B cell (primary cell): ENCODE results near the gene PLEKHG4B.

Experiments used
- EZH2 ChIP-seq: IDR thresholded peaks from 2 replicates; pipeline ENCODE4 v1.6.1; 2012; ENCODE audit warnings: borderline replicate concordance, low read depth, mild to moderate bottlenecking, moderate library complexity, low read length; ENCODE audit not compliant: insufficient read depth, poor library complexity, severe bottlenecking
- TF ChIP-seq, protein P1 (sequence below): fragments of 200-600 bp; IDR thresholded peaks from one replicate; pipeline ENCODE4 v1.8.0; 2022; ENCODE audit warnings: antibody characterized with exemption, mild to moderate bottlenecking

DNA sequence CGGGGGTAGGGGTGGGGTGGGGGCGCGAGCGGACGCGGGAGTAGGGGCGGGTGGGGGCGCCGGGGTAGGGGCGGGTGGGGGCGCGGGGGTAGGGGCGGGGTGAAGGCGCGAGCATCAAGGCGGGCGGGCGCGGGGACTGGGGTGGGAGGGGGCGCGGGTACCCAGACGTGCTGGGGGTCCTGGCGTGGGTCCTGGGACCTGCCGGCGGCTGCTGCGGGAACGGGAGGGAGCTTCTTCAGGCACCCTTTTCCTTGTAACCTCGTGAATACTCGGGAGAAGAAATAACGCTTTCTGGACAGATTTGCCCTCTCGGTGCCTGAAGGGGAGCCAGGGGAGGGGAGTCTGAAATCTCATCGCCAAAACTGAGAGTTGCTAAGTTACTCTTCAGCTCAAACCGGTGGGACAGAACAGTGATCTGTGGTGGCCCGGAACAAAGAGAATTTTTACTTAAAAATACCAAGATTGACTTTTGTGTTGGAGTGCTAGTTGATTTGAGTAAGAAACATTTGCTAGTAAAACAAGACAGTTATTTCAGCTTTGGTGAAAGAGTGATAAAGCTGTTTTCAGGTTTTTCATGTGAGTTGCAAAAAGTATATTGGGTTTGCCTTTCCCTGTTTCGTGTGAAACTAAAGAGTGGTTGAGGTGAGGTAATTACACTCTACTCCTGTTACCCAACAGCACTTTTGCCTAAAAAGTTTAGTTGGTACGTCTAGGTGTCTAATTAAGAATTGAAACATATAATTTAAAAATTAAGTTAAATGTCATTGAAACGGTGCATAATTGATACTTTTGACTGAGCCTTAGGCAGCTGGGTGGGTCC lies 643 bp downstream of the PLEKHG4B start:
- TF ChIP-seq, protein P1, sequence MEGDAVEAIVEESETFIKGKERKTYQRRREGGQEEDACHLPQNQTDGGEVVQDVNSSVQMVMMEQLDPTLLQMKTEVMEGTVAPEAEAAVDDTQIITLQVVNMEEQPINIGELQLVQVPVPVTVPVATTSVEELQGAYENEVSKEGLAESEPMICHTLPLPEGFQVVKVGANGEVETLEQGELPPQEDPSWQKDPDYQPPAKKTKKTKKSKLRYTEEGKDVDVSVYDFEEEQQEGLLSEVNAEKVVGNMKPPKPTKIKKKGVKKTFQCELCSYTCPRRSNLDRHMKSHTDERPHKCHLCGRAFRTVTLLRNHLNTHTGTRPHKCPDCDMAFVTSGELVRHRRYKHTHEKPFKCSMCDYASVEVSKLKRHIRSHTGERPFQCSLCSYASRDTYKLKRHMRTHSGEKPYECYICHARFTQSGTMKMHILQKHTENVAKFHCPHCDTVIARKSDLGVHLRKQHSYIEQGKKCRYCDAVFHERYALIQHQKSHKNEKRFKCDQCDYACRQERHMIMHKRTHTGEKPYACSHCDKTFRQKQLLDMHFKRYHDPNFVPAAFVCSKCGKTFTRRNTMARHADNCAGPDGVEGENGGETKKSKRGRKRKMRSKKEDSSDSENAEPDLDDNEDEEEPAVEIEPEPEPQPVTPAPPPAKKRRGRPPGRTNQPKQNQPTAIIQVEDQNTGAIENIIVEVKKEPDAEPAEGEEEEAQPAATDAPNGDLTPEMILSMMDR: no peak
- TF ChIP-seq EZH2: no peak
